ENCODE results near the gene ZNF200. TPM values are rescaled to one million over a fixed set of nuclear protein-coding genes. Genes with fewer than 3 reads are reported as not detected.

The ZNF200 gene
- polyA plus RNA-seq, 3 donors = 2.0 to 2.8 (median 2.5) TPM

DNA sequence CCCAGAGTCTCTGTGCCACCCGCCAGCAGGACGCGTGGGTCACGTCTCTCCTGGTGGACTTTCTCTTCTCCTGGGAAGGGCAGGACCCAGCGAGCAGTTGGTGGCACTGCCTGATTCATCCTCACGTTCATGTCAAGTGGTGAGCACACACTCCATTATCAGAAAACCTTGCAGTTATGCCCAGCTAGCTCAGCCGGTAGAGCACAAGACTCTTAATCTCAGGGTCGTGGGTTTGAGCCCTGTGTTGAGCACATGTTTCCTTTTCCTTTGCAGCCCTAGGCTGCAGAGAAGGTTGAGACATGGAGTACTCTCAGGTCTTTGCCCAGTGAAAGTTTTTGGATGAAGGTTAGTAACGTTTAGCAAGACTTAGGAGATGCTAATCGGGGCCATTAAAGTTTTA, 39.0 kb downstream of the ZNF200 start:
- intact Hi-C loops (cut with micrococcal nuclease) = no loop called here
- peaks cover 30 to 76% of the 10 kb centered on the region in 2 donors for H3K27me3 ChIP-seq (ENCODE audit: control insufficient read depth in 2 of 2, insufficient read depth in 2 of 2, low read length in 2 of 2)

DNA sequence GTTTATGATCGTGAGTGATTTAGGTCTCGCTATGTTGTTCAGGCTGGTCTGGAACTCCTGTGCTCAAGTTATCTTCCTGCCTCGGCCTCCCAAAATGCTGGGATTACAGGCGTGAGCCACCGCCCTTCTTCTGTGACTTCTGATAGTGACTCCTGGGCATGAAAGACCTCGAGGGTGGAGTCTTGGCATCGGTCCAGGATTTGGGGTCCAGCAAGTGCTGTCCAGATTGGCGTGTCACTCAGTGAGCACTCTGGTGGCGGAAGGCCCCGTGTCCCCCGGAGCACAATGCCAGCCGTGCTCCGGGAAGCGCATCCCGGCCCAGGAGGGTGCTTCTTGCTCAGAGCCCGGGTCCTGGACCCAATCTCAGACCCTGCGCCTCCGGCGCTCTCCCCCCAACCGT, 40.2 kb downstream of the ZNF200 start:
- WGBS (ENCODE audit: insufficient coverage) = 88% methylated on average over 19 of the region's 20 CpGs
- Histone ChIP-seq H3K9ac (ENCODE audit: insufficient read depth, low read length, poor library complexity, severe bottlenecking) (no peak overlapping the region), H3K4me3 (replicated peaks in 1 of 3; ENCODE audit: low read depth in 2 of 3, low read length in 3 of 3) (no peak overlapping the region), H2AFZ (ENCODE audit: insufficient read depth, low read depth, low read length, poor library complexity, severe bottlenecking) (no peak overlapping the region), H3K36me3 (replicated peaks in 1 of 2; ENCODE audit: control insufficient read depth in 1 of 2, insufficient read depth in 2 of 2, low read length in 2 of 2) (no peaks in the 10 kb centered on the region), H3K9me3 (replicated peaks in 1 of 2; ENCODE audit: control insufficient read depth in 1 of 2, insufficient read depth in 1 of 2, low read length in 2 of 2) (peaks cover 19 to 50% of the 10 kb centered on the region in 2 donors), H3K27me3 (ENCODE audit: control insufficient read depth in 2 of 2, insufficient read depth in 2 of 2, low read length in 2 of 2) (peaks cover 41 to 83% of the 10 kb centered on the region in 2 donors), H3K4me2 (replicated peaks; ENCODE audit: extremely low read depth, low read length, poor library complexity, severe bottlenecking) (no peak overlapping the region), H3K79me2 (ENCODE audit: insufficient read depth, low read length) (no peaks in the 10 kb centered on the region), H4K20me1 (ENCODE audit: insufficient read depth, low read length) (no peaks in the 10 kb centered on the region), H3K27ac (ENCODE audit: low read depth in 1 of 2, low read length in 2 of 2) (no peak overlapping the region), H3K4me1 (ENCODE audit: control insufficient read depth in 1 of 2, insufficient read depth in 2 of 2, low read length in 2 of 2) (peaks cover 0 to 3% of the 10 kb centered on the region in 2 donors)
- peaks cover 57 to 88% (median 87%) of the 10 kb centered on the region in 3 donors for H3K27me3 Mint-ChIP-seq (ENCODE audit: low read depth in 3 of 3)
- H3K9me3 Mint-ChIP-seq = peaks cover 13 to 60% (median 44%) of the 10 kb centered on the region in 7 donors
- TF ChIP-seq, protein P1, sequence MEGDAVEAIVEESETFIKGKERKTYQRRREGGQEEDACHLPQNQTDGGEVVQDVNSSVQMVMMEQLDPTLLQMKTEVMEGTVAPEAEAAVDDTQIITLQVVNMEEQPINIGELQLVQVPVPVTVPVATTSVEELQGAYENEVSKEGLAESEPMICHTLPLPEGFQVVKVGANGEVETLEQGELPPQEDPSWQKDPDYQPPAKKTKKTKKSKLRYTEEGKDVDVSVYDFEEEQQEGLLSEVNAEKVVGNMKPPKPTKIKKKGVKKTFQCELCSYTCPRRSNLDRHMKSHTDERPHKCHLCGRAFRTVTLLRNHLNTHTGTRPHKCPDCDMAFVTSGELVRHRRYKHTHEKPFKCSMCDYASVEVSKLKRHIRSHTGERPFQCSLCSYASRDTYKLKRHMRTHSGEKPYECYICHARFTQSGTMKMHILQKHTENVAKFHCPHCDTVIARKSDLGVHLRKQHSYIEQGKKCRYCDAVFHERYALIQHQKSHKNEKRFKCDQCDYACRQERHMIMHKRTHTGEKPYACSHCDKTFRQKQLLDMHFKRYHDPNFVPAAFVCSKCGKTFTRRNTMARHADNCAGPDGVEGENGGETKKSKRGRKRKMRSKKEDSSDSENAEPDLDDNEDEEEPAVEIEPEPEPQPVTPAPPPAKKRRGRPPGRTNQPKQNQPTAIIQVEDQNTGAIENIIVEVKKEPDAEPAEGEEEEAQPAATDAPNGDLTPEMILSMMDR (IDR thresholded peaks at IDR 0.05) = no peak
- no peak overlapping the region for H3K27ac Mint-ChIP-seq
- intact Hi-C loops (cut with micrococcal nuclease) = loop anchor here in 1 of 2 donors (1.0 kb wide), 1 partner anchor 32 kb away; no protein-coding TSS in a partner anchor
- H3K4me1 Mint-ChIP-seq = peaks cover 10% of the 10 kb centered on the region
- no peak for DNase-seq
- peaks cover 10 to 11% of the 10 kb centered on the region in 2 donors for H3K36me3 Mint-ChIP-seq
- peak overlapping the region in 1 of 2 donors; percentile 83 for H3K4me3 Mint-ChIP-seq

More for the DNA sequence above, 39.0 kb downstream of the ZNF200 start:
- H3K27ac Mint-ChIP-seq = no peak overlapping the region
- no peak overlapping the region for H2AFZ ChIP-seq (ENCODE audit: insufficient read depth, low read depth, low read length, poor library complexity, severe bottlenecking)
- H3K9me3 ChIP-seq (replicated peaks in 1 of 2; ENCODE audit: control insufficient read depth in 1 of 2, insufficient read depth in 1 of 2, low read length in 2 of 2) = peaks cover 19 to 38% of the 10 kb centered on the region in 2 donors
- TF ChIP-seq, protein P1 (IDR thresholded peaks at IDR 0.05) = no peak
- H3K27ac ChIP-seq (ENCODE audit: low read depth in 1 of 2, low read length in 2 of 2) = no peak overlapping the region
- H4K20me1 ChIP-seq (ENCODE audit: insufficient read depth, low read length) = no peaks in the 10 kb centered on the region
- H3K4me2 ChIP-seq (replicated peaks; ENCODE audit: extremely low read depth, low read length, poor library complexity, severe bottlenecking) = no peak overlapping the region
- H3K4me1 Mint-ChIP-seq = peaks cover 9% of the 10 kb centered on the region
- no peak overlapping the region for H3K9ac ChIP-seq (ENCODE audit: insufficient read depth, low read length, poor library complexity, severe bottlenecking)
- peaks cover 49 to 86% (median 80%) of the 10 kb centered on the region in 3 donors for H3K27me3 Mint-ChIP-seq (ENCODE audit: low read depth in 3 of 3)
- WGBS (ENCODE audit: insufficient coverage) = 73% methylated on average over 8 of the region's 10 CpGs
- H3K36me3 ChIP-seq (replicated peaks in 1 of 2; ENCODE audit: control insufficient read depth in 1 of 2, insufficient read depth in 2 of 2, low read length in 2 of 2) = no peaks in the 10 kb centered on the region
- peaks cover 4 to 10% of the 10 kb centered on the region in 2 donors for H3K36me3 Mint-ChIP-seq
- peaks cover 13 to 53% (median 33%) of the 10 kb centered on the region in 7 donors for H3K9me3 Mint-ChIP-seq
- no peak overlapping the region for H3K4me3 Mint-ChIP-seq
- H3K79me2 ChIP-seq (ENCODE audit: insufficient read depth, low read length) = no peaks in the 10 kb centered on the region
- DNase-seq = no peak
- H3K4me3 ChIP-seq (replicated peaks in 1 of 3; ENCODE audit: low read depth in 2 of 3, low read length in 3 of 3) = no peak overlapping the region
- H3K4me1 ChIP-seq (ENCODE audit: control insufficient read depth in 1 of 2, insufficient read depth in 2 of 2, low read length in 2 of 2) = no peaks in the 10 kb centered on the region
